Skeletal muscle satellite cell (primary cell): ENCODE data around the gene CWC22.
"Not testable (repeated sequence)": the region's sequence is repeated elsewhere in the genome, so short reads cannot be mapped to it uniquely, and the experiment has no call there.

Experiments
- H3K27me3 ChIP-seq: 2 replicates; pipeline ENCODE4 v1.7.0; 2013; ENCODE audit warnings: low read length; ENCODE audit not compliant: control insufficient read depth, insufficient read depth
- H3K36me3 ChIP-seq: 2 replicates; pipeline ENCODE4 v1.7.0; 2013; ENCODE audit warnings: mild to moderate bottlenecking, control low read depth, low read length; ENCODE audit not compliant: insufficient read depth
- H3K4me1 ChIP-seq: 2 replicates; pipeline ENCODE4 v1.7.0; 2013; ENCODE audit warnings: low read length; ENCODE audit not compliant: control insufficient read depth, insufficient read depth
- H3K4me2 ChIP-seq: 2 replicates; pipeline ENCODE4 v1.7.0; 2013; ENCODE audit warnings: mild to moderate bottlenecking, low read length
- H3K4me3 ChIP-seq: 2 replicates; pipeline ENCODE4 v1.7.0; 2013; ENCODE audit warnings: low read length
- H3K9ac ChIP-seq: 2 replicates; pipeline ENCODE4 v1.7.0; 2013; ENCODE audit warnings: mild to moderate bottlenecking, low read depth, low read length, moderate library complexity
- H3K9me3 ChIP-seq: replicated peaks from 2 replicates; pipeline ENCODE4 v1.7.0; 2013; ENCODE audit warnings: mild to moderate bottlenecking, control low read depth, low read length

The CWC22 gene

GRCh38 chr2:179946810-179947615 is 60.1 kb downstream of the CWC22 start:
- no peaks in the 10 kb centered on the region for H3K4me1 ChIP-seq
- no peaks in the 10 kb centered on the region for H3K9me3 ChIP-seq
- no peak overlapping the region for H3K4me3 ChIP-seq
- peaks cover 48% of the 10 kb centered on the region for H3K36me3 ChIP-seq
- H3K4me2 ChIP-seq: no peak overlapping the region
- no peak overlapping the region for H3K9ac ChIP-seq
- no peaks in the 10 kb centered on the region for H3K27me3 ChIP-seq

- Histone ChIP-seq H3K4me1 (no peaks in the 10 kb centered on the region), H3K4me2 (no peak overlapping the region), H3K9ac (no peak overlapping the region), H3K27me3 (no peaks in the 10 kb centered on the region), H3K4me3 (no peak overlapping the region), H3K36me3 (peaks cover 41% of the 10 kb centered on the region), H3K9me3 (no peaks in the 10 kb centered on the region)
Observed at GRCh38 chr2:179946346-179946745, 60.8 kb downstream of the CWC22 start.

GRCh38 chr2:179939259-179939658 is 67.8 kb downstream of the CWC22 start:
- no peaks in the 10 kb centered on the region for H3K36me3 ChIP-seq

GRCh38 chr2:179938026-179938425 is 69.1 kb downstream of the CWC22 start:
- H3K4me2 ChIP-seq: no peak overlapping the region
- no peaks in the 10 kb centered on the region for H3K9me3 ChIP-seq
- H3K27me3 ChIP-seq: no peaks in the 10 kb centered on the region
- H3K4me1 ChIP-seq: no peaks in the 10 kb centered on the region
- no peak overlapping the region for H3K4me3 ChIP-seq
- no peak overlapping the region for H3K9ac ChIP-seq
- no peaks in the 10 kb centered on the region for H3K36me3 ChIP-seq

More at GRCh38 chr2:179939259-179939658, 67.8 kb downstream of the CWC22 start:
- no peak overlapping the region for H3K4me2 ChIP-seq
- H3K27me3 ChIP-seq: no peaks in the 10 kb centered on the region
- H3K9me3 ChIP-seq: no peaks in the 10 kb centered on the region
- H3K4me1 ChIP-seq: no peaks in the 10 kb centered on the region
- H3K4me3 ChIP-seq: no peak overlapping the region
- H3K9ac ChIP-seq: no peak overlapping the region

GRCh38 chr2:179936654-179937053 is 70.4 kb downstream of the CWC22 start:
- Histone ChIP-seq H3K4me1 (no peaks in the 10 kb centered on the region), H3K4me2 (no peak overlapping the region), H3K9ac (no peak overlapping the region), H3K9me3 (no peaks in the 10 kb centered on the region), H3K36me3 (no peaks in the 10 kb centered on the region), H3K4me3 (no peak overlapping the region), H3K27me3 (no peaks in the 10 kb centered on the region)

GRCh38 chr2:179936141-179936540 is 71.0 kb downstream of the CWC22 start:
- Histone ChIP-seq H3K9ac (no peak overlapping the region), H3K4me2 (no peak overlapping the region), H3K4me1 (no peaks in the 10 kb centered on the region), H3K27me3 (no peaks in the 10 kb centered on the region), H3K36me3 (no peaks in the 10 kb centered on the region), H3K4me3 (no peak overlapping the region), H3K9me3 (no peaks in the 10 kb centered on the region)

GRCh38 chr2:179932786-179933185 is 74.3 kb downstream of the CWC22 start:
- H3K4me2 ChIP-seq: no peak overlapping the region
- H3K36me3 ChIP-seq: no peaks in the 10 kb centered on the region
- H3K9me3 ChIP-seq: no peaks in the 10 kb centered on the region
- no peaks in the 10 kb centered on the region for H3K27me3 ChIP-seq
- H3K4me1 ChIP-seq: no peaks in the 10 kb centered on the region
- H3K4me3 ChIP-seq: no peak overlapping the region
- H3K9ac ChIP-seq: no peak overlapping the region

GRCh38 chr2:179931502-179931901 is 75.6 kb downstream of the CWC22 start:
- Histone ChIP-seq H3K4me1 (no peaks in the 10 kb centered on the region), H3K27me3 (no peaks in the 10 kb centered on the region), H3K4me3 (no peak overlapping the region), H3K9ac (no peak overlapping the region), H3K4me2 (no peak overlapping the region), H3K36me3 (no peaks in the 10 kb centered on the region), H3K9me3 (no peaks in the 10 kb centered on the region)

- not testable (repeated sequence) for H3K9me3 ChIP-seq, H3K4me2 ChIP-seq, H3K4me3 ChIP-seq
Observed at GRCh38 chr2:179929997-179930396, 77.1 kb downstream of the CWC22 start.

GRCh38 chr2:179927041-179927440 is 80.1 kb downstream of the CWC22 start:
- Histone ChIP-seq H3K9me3 (no peaks in the 10 kb centered on the region), H3K4me2 (no peak overlapping the region), H3K36me3 (no peaks in the 10 kb centered on the region), H3K4me3 (no peak overlapping the region), H3K27me3 (no peaks in the 10 kb centered on the region), H3K9ac (no peak overlapping the region), H3K4me1 (no peaks in the 10 kb centered on the region)

More at GRCh38 chr2:179929997-179930396, 77.1 kb downstream of the CWC22 start:
- not testable (repeated sequence) for H3K36me3 ChIP-seq, H3K27me3 ChIP-seq, H3K9ac ChIP-seq, H3K4me1 ChIP-seq

- no peaks in the 10 kb centered on the region for H3K9me3 ChIP-seq
- no peak overlapping the region for H3K9ac ChIP-seq
- no peaks in the 10 kb centered on the region for H3K4me1 ChIP-seq
- H3K4me2 ChIP-seq: no peak overlapping the region
- H3K4me3 ChIP-seq: no peak overlapping the region
- H3K27me3 ChIP-seq: no peaks in the 10 kb centered on the region
- no peaks in the 10 kb centered on the region for H3K36me3 ChIP-seq
Observed at GRCh38 chr2:179925713-179926112, 81.4 kb downstream of the CWC22 start.

GRCh38 chr2:179917272-179917671 is 89.8 kb downstream of the CWC22 start:
- H3K4me1 ChIP-seq: no peaks in the 10 kb centered on the region
- no peaks in the 10 kb centered on the region for H3K9me3 ChIP-seq
- H3K4me3 ChIP-seq: no peak overlapping the region
- no peak overlapping the region for H3K9ac ChIP-seq
- no peaks in the 10 kb centered on the region for H3K27me3 ChIP-seq
- H3K4me2 ChIP-seq: no peak overlapping the region
- no peaks in the 10 kb centered on the region for H3K36me3 ChIP-seq
